Mesothelial cell of epicardium (in vitro differentiated cells): ENCODE results near the gene TMEM238. TPM values are rescaled to one million over a fixed set of nuclear protein-coding genes. Genes with fewer than 3 reads are reported as not detected.

Experiments
- DNase-seq, 2 experiments: peaks; one replicate each; pipeline ENCODE4 v3.0.0; 2021; ENCODE audit warnings: low spot score in 2 of 2; ENCODE audit not compliant: unreplicated experiment in 2 of 2
- H3K27ac Mint-ChIP-seq: 2 replicates; pipeline ENCODE4 v1.8.0; 2021; ENCODE audit warnings: mixed read lengths
- H3K27me3 Mint-ChIP-seq: 2 replicates; pipeline ENCODE4 v1.8.0; 2021; ENCODE audit warnings: low read depth, mixed read lengths
- H3K36me3 Mint-ChIP-seq: 2 replicates; pipeline ENCODE4 v1.8.0; 2021; ENCODE audit warnings: mixed read lengths
- H3K4me1 Mint-ChIP-seq: 2 replicates; pipeline ENCODE4 v1.8.0; 2021; ENCODE audit warnings: mixed read lengths
- H3K4me3 Mint-ChIP-seq: 2 replicates; pipeline ENCODE4 v1.8.0; 2021; ENCODE audit warnings: mild to moderate bottlenecking, moderate library complexity, mixed read lengths
- H3K9me3 Mint-ChIP-seq: 2 replicates; pipeline ENCODE4 v1.8.0; 2021; ENCODE audit warnings: mixed read lengths
- total RNA-seq: library from RNA; stranded (reverse); gene quantifications from 3 replicates; pipeline ENCODE4 v1.2.1, GENCODE V29; 2021
- TF ChIP-seq, protein P1 (sequence below): fragments of 200-600 bp; sonication (generic); IDR thresholded peaks from one replicate; pipeline ENCODE4 v1.5.0; 2021; ENCODE audit warnings: antibody characterized with exemption; ENCODE audit not compliant: unreplicated experiment

TMEM238 gene
- total RNA-seq, 1 donor from 2014 or later = 2.3 TPM

DNA sequence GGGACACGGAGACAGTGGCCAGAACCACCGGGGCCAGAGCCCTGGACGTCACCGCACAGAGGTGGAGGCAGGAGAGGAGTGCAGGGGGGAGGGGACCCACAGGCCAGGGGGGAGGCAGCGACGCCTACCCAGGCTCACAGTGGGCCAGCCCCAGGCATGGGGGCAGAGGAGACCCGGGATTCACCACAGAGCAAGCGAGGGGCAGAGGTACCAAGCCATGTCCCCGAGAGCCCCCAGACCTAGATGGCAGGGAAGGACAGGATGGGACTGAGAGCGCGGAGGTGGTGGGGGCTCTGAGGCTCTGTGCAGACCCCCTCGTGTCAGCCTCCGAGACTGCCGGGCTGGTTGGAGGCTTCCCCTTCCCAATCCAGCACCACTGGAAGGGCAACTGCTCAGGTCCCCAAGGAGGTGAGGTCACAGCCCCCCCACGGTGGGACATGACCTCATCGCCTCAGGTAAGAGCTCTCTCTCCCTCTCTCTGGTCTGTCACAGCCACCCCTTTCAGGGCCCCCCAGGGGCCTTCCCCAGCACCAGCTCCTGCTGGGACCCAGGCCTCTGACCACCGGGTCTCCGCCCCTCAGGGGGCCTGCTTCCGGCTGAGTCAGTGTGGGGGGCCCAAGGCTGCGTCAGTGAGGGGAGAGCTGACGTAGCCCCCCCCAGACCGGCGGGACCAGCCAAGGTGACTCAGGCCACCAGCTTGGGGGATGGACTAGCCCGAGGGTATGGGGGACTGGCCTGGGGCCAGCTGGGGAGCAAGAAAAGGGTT is 11.6 kb downstream of the TMEM238 start:
- Mint-ChIP-seq H3K27ac (peak overlapping the region; percentile 37), H3K36me3 (no peaks in the 10 kb centered on the region), H3K4me3 (peak overlapping the region; percentile 10), H3K4me1 (peaks cover 47% of the 10 kb centered on the region), H3K27me3 (peaks cover 51% of the 10 kb centered on the region), H3K9me3 (no peaks in the 10 kb centered on the region)
- DNase-seq = no peak
- TF ChIP-seq, protein P1, sequence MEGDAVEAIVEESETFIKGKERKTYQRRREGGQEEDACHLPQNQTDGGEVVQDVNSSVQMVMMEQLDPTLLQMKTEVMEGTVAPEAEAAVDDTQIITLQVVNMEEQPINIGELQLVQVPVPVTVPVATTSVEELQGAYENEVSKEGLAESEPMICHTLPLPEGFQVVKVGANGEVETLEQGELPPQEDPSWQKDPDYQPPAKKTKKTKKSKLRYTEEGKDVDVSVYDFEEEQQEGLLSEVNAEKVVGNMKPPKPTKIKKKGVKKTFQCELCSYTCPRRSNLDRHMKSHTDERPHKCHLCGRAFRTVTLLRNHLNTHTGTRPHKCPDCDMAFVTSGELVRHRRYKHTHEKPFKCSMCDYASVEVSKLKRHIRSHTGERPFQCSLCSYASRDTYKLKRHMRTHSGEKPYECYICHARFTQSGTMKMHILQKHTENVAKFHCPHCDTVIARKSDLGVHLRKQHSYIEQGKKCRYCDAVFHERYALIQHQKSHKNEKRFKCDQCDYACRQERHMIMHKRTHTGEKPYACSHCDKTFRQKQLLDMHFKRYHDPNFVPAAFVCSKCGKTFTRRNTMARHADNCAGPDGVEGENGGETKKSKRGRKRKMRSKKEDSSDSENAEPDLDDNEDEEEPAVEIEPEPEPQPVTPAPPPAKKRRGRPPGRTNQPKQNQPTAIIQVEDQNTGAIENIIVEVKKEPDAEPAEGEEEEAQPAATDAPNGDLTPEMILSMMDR = no peak

DNA sequence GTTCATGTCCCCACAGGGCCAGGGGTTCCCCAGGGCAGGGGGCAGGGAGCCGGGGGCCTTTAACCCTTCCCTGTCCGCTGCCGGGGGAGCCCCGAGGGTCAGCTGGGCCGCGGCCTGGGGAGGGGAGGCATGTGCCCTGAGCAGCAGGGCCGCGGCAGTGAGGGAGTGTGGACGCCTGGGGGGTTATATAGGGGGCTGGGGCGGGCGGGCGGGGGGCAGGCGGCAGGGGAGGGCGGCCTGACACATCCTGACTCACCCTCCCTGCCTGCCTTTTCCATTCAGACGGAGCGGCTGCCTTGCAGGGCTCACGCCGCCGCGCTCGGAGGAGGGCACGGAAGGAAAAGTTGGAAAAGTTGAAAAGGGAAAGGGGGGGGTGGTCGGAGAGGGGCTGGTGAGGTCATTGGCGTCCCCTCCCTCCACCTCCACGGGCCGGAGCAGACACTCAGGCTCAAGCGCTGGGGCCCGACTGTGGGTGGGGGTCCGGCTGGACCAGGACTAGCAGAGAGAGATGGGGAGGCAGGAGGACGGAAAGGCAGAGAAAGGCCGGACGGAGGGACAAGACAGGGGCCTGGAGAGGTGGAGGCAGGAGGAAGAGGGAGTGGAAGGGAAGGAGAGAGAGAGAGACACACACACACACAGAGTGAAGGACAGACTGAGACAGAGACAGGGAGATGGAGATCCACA is 13.6 kb downstream of the TMEM238 start, which contains the start of gene IL11:
Gene IL11, minus strand, starts transcription at position 159 of the 684 bp plus-strand sequence. Its CDS starts 153 bp downstream, at position 6.
- no peak for DNase-seq
- TF ChIP-seq, protein P1 = no peak
- H3K27ac Mint-ChIP-seq = peak within 1 kb of the TSS; percentile 81
- peaks cover 2% of the 10 kb centered on the region for H3K36me3 Mint-ChIP-seq
- peaks cover 35% of the 10 kb centered on the region for H3K4me1 Mint-ChIP-seq
- peak within 1 kb of the TSS; percentile 72 for H3K4me3 Mint-ChIP-seq
- no peaks in the 10 kb centered on the region for H3K9me3 Mint-ChIP-seq
- peaks cover 41% of the 10 kb centered on the region for H3K27me3 Mint-ChIP-seq

DNA sequence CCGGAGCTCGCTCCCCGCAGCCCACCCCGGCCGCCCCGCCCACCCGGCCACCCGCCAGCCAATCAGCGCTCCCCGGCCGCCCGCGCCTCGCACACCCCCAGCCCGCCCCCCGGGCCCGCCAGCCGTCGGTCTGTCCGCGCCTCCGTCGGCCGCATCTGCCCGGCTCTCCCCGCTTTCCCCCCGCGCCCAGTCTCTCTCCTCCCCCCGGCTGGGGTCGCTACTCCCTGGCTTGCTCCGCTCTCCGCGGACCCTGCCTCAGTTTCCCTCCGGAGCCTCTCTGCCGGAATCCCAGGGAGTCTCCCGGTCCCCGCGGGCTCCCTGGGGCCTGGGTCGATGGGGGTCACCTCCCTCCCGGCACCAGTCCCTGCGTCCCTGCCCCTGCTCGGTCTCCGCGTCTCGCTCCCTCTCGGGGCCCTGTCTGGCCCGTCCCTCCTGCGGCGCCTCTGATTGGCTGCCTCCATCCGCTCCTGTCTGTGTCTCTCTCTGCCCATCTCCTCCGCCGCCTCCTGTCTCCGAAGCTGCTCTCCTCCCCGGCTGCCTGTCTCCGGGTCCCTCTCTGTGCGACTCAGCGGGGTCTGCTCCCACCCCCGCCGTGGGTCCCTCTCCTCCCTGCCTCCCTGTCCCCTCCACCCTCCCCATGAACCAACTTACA is 14.3 kb downstream of the TMEM238 start:
- peak in 1 of 2 experiments; percentile 68 for DNase-seq
- Mint-ChIP-seq H3K36me3 (peaks cover 2% of the 10 kb centered on the region), H3K27ac (peak overlapping the region; percentile 81), H3K27me3 (peaks cover 39% of the 10 kb centered on the region), H3K9me3 (no peaks in the 10 kb centered on the region), H3K4me3 (peak overlapping the region; percentile 72), H3K4me1 (peaks cover 32% of the 10 kb centered on the region)
- TF ChIP-seq, protein P1 = no peak

DNA sequence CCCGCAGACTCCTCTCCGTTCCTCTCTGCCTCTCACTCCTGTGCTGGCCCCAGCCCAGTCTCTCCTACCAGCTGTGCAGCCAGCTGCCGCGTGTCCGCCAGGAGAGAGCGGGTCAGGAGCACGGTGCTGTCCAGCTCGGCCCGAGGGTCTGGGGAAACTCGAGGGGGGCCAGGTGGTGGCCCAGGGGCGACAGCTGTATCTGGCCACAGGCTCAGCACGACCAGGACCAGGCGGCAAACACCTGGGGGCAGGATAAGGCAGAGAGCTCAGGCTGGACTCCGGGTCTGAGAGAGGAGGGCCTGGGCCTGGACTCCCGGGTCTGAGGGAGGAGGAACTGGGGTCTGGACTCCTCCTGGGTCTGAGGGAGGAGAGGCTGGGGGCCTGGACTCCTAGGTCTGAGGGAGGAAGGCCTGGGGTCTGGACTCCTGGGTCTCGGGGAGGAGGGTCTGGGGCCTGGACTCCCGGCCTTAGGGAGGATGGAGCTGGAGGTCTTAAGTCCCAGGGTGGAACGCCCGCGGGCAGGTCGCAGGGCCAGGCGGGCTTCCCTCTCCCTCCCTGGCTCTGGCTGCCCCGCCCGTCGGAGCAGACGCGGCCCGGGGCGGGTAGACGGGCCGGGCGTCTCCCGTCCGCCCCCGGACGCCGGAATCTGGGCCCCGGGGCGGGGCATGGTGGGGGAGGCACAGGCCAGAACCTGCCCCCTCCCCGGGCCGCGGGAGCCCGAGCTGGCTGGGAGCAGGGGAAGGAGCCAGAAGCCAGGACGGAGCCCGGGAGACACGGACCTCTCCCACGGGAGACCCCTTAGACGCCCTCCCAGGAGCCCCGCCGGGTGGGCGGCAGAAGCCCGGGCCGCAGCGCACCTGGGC is 15.2 kb downstream of the TMEM238 start:
- peaks cover 38% of the 10 kb centered on the region for H3K27me3 Mint-ChIP-seq

More for the DNA sequence above, 15.2 kb downstream of the TMEM238 start:
- Mint-ChIP-seq H3K27ac (no peak overlapping the region), H3K9me3 (no peaks in the 10 kb centered on the region), H3K36me3 (peaks cover 2% of the 10 kb centered on the region), H3K4me3 (peak overlapping the region; percentile 38), H3K4me1 (peaks cover 29% of the 10 kb centered on the region)
- TF ChIP-seq, protein P1 = no peak
- DNase-seq = peak in 1 of 2 experiments; percentile 62
